Islet precursor cell (in vitro differentiated cells): ENCODE results near the gene UQCC5.
"Not testable (repeated sequence)": the region's sequence is repeated elsewhere in the genome, so short reads cannot be mapped to it uniquely, and the experiment has no call there.

Experiments used
- DNase-seq: peaks from one replicate; pipeline ENCODE4 v3.0.0-alpha.2; 2018

UQCC5 gene

DNA sequence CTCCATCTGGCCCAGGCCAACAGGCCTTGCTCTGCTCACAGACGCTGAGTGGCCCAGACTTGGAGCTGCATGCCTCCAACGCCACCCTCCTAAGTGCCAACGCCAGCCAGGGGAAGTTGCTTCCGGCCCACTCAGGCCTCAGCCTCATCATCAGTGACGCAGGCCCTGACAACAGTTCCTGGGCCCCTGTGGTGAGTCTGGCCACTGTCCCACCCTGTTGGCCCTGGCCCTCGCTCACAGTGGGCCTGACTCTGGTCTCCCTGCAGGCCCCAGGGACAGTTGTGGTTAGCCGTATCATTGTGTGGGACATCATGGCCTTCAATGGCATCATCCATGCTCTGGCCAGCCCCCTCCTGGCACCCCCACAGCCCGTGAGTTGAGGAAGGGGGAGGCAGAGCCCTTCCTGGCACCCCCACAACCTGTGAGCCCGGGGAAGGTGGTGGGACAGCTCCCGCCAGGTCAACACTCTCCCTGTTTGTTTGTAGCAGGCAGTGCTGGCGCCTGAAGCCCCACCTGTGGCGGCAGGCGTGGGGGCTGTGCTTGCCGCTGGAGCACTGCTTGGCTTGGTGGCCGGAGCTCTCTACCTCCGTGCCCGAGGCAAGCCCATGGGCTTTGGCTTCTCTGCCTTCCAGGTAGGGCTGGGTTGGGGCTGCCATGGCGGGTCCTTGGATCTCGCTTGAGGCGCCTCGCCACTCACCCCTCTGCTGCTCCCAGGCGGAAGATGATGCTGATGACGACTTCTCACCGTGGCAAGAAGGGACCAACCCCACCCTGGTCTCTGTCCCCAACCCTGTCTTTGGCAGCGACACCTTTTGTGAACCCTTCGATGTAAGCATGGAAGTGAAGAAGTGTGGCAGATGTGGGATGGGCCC lies 12.8 kb upstream of the UQCC5 start:
- DNase-seq = no peak

- no peak for DNase-seq
Measured at GRCh38 chr3:52524258-52524751, 12.1 kb upstream of the UQCC5 start.

GRCh38 chr3:52524752-52525679 lies 11.4 kb upstream of the UQCC5 start:
- DNase-seq = no peak

- peak; percentile 61 for DNase-seq
Measured at GRCh38 chr3:52525680-52526561, 10.5 kb upstream of the UQCC5 start.

- not testable (repeated sequence) for DNase-seq
Measured at GRCh38 chr3:52526671-52527038, 9.8 kb upstream of the UQCC5 start.

- DNase-seq = peak; percentile 86
Measured at GRCh38 chr3:52527039-52527731, 9.2 kb upstream of the UQCC5 start.

DNA sequence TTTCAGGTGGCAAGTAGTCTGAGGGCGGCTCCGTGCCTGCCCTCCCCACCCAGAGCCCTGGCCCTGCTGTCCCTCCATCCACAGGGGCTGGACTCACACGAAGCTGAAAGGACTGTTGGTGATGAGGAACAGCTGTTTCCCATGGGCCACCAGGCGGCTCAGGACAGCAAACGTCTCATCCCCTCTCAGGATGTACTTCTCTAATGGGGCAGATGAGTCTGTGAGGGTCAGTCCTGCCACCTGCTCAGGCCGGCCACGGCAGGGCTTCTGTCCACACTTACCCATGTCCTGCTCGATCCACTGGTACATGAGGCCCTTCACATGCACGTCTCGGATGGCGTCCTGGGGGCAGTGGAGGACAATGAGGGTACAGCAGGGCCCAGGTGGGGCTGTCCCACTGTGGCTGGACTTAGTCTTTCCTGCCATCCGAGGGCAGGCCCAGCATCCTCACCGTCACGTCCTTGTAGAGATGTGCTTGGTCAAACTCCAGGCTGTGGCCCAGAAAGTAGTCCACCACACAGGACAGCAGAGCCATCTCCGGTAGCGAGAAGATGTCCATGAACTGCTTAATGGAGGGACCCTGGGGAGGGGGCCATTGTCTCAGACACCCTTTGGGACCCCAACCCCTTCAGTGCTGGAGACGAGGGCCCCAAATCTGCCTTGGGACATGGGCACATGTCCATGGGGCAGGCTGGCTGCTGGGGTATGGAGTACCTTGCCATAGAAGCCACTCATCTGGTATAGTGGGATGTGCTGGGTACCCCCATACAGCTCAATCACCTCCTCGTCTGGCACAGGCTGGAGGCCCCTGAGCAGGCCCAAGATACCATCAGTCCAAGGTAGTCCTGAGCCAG lies 8.4 kb upstream of the UQCC5 start:
- DNase-seq = no peak

DNA sequence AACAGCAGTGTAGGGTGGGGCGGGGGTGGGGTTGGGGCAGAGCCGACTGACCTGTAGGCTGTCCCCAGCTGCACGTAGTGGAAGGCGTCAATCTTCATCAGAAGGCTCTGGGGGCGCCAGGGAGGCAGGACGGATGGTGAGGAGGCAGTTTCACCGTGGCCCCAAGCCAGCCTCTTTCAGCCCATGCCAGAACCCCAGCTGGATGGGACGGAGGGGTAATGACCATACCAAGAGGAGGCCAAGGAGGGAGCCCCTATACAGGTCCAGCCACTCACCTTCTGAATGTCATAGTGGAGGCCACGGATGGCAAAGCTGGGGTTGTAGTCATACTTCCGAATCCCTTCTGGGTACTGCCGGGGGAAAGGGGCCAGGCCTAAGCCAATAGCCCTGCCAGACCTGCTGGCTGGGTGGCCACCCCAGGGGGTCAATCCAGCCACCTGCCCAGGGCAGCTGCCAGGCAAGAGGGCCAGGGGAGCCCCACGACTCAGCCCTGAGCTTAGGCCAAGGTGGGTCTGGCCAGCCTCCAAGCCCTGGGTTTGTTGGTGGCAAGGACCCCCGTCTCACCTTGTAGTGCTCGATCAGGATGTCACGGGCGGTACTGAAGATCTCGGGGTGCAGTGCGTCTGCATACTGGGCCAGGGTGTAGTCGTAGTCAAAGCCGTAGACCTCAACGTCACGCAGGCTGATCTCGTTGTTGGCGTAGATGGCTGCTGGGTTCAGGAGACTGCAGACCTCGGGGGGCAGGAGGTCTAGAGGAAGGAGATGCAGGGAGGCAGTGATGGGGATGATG lies 7.6 kb upstream of the UQCC5 start:
- DNase-seq = peak; percentile 46

DNA sequence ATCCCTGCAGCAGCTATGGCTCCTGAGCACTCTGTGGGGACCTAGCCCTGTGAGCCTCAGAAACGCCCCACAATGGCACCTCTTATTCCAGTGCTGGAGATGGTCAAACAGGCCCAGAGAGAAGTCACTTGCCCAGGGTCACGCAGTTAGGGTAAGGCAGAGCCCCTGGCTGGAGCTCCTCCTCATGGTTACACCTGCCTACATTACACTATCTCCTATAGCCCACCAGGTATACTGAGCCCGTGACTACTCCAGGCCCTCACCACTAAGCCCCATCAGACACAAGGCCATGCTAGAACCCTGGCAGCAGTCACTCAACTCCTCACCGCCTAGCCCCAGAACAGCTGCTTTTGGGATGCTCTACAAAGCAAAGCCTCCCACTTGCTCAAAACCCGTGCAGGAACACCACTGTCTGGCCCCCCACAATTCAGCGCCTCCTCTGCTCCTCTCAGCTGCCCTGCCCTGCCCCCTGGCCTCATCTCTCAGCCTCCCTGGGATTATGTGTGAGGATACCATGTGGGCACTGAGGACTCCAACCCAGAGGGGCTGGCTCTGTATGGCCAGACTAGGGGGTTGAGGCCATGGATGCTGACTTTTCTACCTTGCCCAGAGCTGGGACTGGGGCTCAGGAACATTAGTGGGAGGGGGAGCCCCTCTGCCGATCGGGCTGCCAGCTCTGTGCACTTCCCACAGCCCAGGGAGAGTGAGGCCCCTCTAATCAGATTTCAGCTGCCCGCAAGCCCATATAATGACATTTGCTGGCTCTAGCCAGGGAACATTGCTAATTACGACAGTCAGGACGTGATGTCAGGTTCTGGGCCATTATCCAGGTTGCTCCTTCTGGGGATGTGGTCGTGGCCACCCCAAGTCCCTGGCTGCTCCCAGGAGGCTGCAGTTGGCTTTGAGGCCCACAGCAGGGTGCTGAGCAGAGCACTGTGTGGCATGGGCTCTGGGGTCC lies 6.8 kb upstream of the UQCC5 start:
- DNase-seq = peak; percentile 30

- DNase-seq = peak; percentile 50
Measured at GRCh38 chr3:52530918-52531826, 5.2 kb upstream of the UQCC5 start.

DNA sequence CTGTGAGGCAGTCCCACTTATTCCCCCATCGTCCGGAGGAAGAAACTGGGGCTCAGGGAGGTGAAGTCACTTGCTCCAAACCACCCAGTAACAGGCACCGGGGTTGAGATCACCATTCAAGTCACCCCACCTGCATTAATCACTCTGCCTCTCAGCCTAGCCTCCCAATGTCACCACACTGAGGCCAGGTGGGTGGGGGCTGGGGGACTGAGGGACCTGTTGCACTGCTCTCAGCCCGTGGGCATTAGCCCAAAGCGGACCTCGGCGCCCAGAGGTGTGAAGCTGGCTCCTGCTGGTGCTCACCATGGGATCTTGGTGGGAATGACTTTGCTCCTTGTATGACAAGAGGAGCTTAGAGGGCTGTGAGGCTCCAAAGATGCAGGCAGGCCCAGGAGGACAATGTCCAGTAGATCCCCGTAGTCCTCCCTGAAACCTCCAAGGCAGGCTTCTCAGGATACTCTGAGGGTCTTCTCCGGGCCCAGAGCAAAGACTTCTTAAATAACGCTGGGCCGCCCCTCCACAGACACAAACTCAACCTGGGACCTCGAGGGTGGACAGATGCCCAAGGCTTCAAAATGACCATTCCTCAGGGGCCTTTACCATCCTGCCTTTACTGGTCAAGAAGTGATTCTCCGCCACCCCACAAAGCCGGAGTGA lies 4.4 kb upstream of the UQCC5 start:
- DNase-seq = peak; percentile 39

- peak; percentile 51 for DNase-seq
Measured at GRCh38 chr3:52532517-52532837, 3.9 kb upstream of the UQCC5 start.

DNA sequence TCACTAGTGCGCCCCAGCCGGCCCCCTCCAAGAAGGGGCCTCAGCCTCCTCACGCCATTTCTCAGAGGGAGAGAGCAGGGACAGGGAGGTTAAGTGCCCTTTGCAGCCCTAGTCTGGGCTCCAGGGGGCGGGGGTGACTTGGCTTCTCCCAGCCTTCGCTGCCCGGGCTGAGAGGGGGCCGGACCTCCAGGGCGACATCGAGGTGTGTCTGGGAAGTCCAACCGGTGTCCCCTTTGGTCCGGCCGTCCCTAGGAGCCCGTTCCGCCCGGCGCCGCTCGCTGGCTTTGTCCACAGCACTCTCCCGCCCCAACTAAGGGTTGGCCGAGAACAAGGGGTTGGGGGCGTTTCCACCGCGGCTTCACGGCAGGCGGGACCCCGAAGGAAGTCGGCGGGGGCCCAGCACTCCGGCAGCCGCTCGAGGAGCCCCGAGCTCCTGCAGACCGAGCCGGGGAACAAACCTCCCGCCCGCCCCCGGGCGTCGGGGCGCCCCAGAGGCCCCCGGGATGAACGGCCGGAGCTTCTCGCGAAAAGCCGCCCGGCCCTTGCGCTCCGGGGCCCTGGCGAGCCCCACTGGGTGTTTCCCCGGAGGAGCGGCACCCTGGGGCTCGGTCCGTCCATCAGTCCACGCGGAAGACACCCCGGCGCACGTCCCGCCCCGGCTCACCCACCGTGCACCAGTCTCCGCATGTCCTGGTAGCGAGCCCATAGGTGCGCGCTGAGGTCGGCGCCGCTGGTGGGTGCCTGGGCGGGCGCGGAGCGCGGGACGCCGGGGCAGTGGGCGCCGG lies 3.4 kb upstream of the UQCC5 start:
- DNase-seq = peak; percentile 62

DNA sequence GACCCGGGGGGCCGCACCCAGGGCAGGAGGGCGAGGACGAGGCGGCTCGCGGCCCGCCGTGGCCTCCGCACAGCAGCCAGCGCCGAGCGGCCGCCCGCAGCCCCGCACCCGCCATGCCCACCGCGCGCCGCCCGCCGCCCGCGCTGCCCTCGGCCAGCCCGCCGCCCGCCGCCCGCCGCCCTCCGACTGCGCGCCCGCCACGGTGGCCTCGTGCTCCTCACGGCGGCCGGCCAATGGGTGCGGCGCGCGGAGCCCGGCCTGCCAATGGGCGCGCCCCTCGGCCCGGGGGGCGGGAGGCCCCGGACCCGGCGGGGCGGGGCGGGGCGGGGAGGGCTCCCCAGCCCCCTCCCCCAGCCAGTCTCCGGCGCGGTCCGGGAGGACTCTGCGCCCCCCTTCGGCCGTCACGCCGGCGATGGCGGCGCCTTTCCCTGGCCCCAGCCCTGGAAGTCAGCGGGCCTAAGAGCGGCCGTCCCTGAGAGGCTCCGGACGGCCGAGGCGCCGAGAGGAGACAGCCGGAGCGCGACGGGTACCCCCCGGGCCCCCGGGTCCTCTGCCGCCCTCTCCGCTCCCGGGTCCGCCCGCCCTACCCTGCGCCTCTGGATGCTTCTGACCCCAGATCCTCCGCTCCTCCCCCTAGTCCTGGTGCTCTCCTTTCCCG lies 2.7 kb upstream of the UQCC5 start, which contains the start of gene NT5DC2:
Gene NT5DC2, minus strand, starts transcription at position 235 of the 658 bp plus-strand sequence. Its CDS starts 120 bp downstream, at position 115.
- DNase-seq = peak; percentile 82

DNA sequence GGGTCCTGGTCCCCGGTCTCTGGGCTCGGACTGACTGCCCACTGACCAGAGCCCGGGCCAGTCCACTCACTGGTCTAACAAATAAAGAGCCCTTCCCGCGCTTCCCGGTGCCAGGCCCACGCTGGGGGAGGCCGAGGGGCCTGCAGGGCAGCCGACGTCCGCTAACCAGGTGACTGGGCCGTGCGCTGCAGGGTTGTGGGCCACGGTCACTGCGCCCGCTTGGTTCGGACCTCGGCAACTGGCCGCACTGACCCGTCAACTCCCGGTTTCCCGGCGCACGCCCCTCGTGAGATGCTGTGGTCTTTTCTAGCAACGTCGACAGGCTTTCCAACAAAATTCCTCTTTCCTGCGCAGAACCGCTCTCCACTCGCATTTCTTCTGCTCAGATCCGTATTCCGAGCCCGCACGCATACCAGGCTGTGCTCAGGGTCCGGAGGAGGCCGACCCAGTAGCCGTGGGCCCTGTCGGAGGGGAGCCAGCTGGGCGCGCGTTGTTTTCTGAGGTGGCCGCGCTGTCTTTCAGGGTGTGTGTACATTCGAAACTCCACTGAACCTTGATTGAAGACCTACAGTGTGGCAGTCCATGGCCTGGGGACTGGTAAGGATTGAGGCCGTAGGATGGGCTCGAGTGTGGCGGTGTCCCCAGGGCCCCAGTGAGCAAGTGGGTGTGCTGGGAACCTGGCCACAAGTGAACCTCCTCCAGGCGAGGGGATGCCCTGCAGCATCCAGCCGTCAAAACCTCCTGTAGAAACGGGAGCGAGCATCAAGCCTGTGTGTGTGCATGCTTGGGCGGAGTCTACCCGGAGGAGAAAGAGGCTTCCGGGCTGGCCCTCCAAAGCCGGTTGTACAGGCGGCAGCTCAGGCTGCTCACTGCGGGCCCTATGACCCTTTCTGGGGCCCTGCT lies 1.9 kb upstream of the UQCC5 start:
- DNase-seq = peak; percentile 77
